HepG2 (cell line): ENCODE data around the gene HSPB7. TPM values are rescaled to one million over a fixed set of nuclear protein-coding genes. Genes with fewer than 3 reads are reported as not detected.

Source experiments
- CBX1 ChIP-seq: IDR thresholded peaks from one replicate; pipeline ENCODE4 v1.6.1; 2016; ENCODE audit warnings: antibody characterized with exemption, low read depth
- DR1 ChIP-seq: sonication (generic); formaldehyde crosslinking; IDR thresholded peaks from 2 replicates; pipeline ENCODE4 v1.8.0; 2021; ENCODE audit warnings: mild to moderate bottlenecking, missing genetic modification reagents, inconsistent platforms
- ISL2 ChIP-seq: sonication (generic); formaldehyde crosslinking; IDR thresholded peaks from 2 replicates; pipeline ENCODE4 v1.5.0; 2020; ENCODE audit warnings: missing genetic modification reagents
- KLF16 ChIP-seq, 2 experiments: sonication (generic) in 1 of 2; formaldehyde crosslinking in 1 of 2; IDR thresholded peaks; 2 replicates each; pipeline versions ENCODE4 v1.6.1 to v1.8.0; 2016 to 2023; ENCODE audit warnings: missing genetic modification reagents in 2 of 2, missing compliant biosample characterization in 1 of 2
- MTF1 ChIP-seq: sonication (generic); formaldehyde crosslinking; IDR thresholded peaks from 2 replicates; pipeline ENCODE4 v1.5.0; 2020; ENCODE audit warnings: missing genetic modification reagents
- NFKB2 ChIP-seq: sonication (generic); formaldehyde crosslinking; IDR thresholded peaks from 2 replicates; pipeline ENCODE4 v1.4.0; 2020; ENCODE audit warnings: missing genetic modification reagents, borderline replicate concordance
- PHF5A ChIP-seq: IDR thresholded peaks from one replicate; pipeline ENCODE4 v1.6.1; 2018; ENCODE audit warnings: low read depth, missing genetic modification reagents; ENCODE audit not compliant: unreplicated experiment
- SAFB2 ChIP-seq: sonication (generic); formaldehyde crosslinking; IDR thresholded peaks from 2 replicates; pipeline ENCODE4 v1.5.1; 2020; ENCODE audit warnings: missing genetic modification reagents, low read depth, mild to moderate bottlenecking, borderline replicate concordance
- ZNF260 ChIP-seq: sonication (generic); formaldehyde crosslinking; IDR thresholded peaks from 2 replicates; pipeline ENCODE4 v1.4.0; 2020; ENCODE audit warnings: missing genetic modification reagents, low read depth, mild to moderate bottlenecking, borderline replicate concordance
- ZNF335 ChIP-seq: sonication (generic); formaldehyde crosslinking; IDR thresholded peaks from 2 replicates; pipeline ENCODE4 v1.4.0; 2020; ENCODE audit warnings: missing genetic modification reagents
- ZNF337 ChIP-seq: sonication (generic); formaldehyde crosslinking; IDR thresholded peaks from 2 replicates; pipeline ENCODE4 v1.5.1; 2020; ENCODE audit warnings: missing genetic modification reagents, low read depth, mild to moderate bottlenecking, borderline replicate concordance
- ZNF460 ChIP-seq: sonication (generic); formaldehyde crosslinking; IDR thresholded peaks from 2 replicates; pipeline ENCODE4 v1.5.1; 2020; ENCODE audit warnings: missing genetic modification reagents, mild to moderate bottlenecking, borderline replicate concordance
- ZNF543 ChIP-seq: sonication (generic); formaldehyde crosslinking; IDR thresholded peaks from 2 replicates; pipeline ENCODE4 v1.4.0; 2020; ENCODE audit warnings: mild to moderate bottlenecking, missing genetic modification reagents
- ZNF788 ChIP-seq: sonication (generic); formaldehyde crosslinking; IDR thresholded peaks from 2 replicates; pipeline ENCODE4 v1.5.0; 2020; ENCODE audit warnings: mild to moderate bottlenecking, missing genetic modification reagents, borderline replicate concordance
- ZZZ3 ChIP-seq: sonication (generic); formaldehyde crosslinking; IDR thresholded peaks from 2 replicates; pipeline ENCODE4 v1.4.0; 2020; ENCODE audit warnings: missing genetic modification reagents, mild to moderate bottlenecking, borderline replicate concordance
- polyA plus RNA-seq, 8 experiments: library from polyadenylated mRNA; depleted of rRNA in 3 of 8; stranded (reverse) in 7 of 8; unstranded in 1 of 8; fragments of >200 nt; fragmentation: Illumina TruSeq in 4 of 8; extraction: Trizol in 4 of 8; gene quantifications; 2 replicates each; pipeline versions ENCODE4 v1.2.1 to v1.2.3, GENCODE V29; 2011 to 2016; ENCODE audit warnings: low read depth in 4 of 8, missing spikeins in 1 of 8, mixed read lengths in 1 of 8; ENCODE audit not compliant: insufficient read depth in 1 of 8
- total RNA-seq, 5 experiments: library from RNA; depleted of rRNA; stranded (reverse); fragments of >200 nt; fragmentation: Illumina TruSeq; extraction: Trizol; gene quantifications; 2 replicates each; pipeline ENCODE4 v1.2.3, GENCODE V29; 2016; ENCODE audit warnings: low read depth in 1 of 5
- TF ChIP-seq, protein P1 (sequence below): sonication (generic); formaldehyde crosslinking; IDR thresholded peaks from 2 replicates; pipeline ENCODE4 v1.4.0; 2020; ENCODE audit warnings: missing genetic modification reagents, borderline replicate concordance
- TF ChIP-seq, protein P2 (sequence below): IDR thresholded peaks from 2 replicates; pipeline ENCODE4 v1.6.1; 2016; ENCODE audit warnings: low read depth, control low read depth
- TF ChIP-seq, protein P3 (sequence below): IDR thresholded peaks from 2 replicates; pipeline ENCODE4 v1.6.1; 2018; ENCODE audit warnings: missing genetic modification reagents, mild to moderate bottlenecking, missing compliant biosample characterization
- TF ChIP-seq, protein P4 (sequence below): sonication (generic); formaldehyde crosslinking; conservative IDR thresholded peaks from 2 replicates; pipeline ENCODE4 v1.4.0; 2020; ENCODE audit warnings: mild to moderate bottlenecking, missing genetic modification reagents, moderate library complexity

Gene HSPB7
- total and polyA plus RNA-seq, 2 of the 13 experiments (the other 11 are each of a cell fraction or from before 2014, with no cell fraction given), result 0.20 TPM; not detected in 1

DNA sequence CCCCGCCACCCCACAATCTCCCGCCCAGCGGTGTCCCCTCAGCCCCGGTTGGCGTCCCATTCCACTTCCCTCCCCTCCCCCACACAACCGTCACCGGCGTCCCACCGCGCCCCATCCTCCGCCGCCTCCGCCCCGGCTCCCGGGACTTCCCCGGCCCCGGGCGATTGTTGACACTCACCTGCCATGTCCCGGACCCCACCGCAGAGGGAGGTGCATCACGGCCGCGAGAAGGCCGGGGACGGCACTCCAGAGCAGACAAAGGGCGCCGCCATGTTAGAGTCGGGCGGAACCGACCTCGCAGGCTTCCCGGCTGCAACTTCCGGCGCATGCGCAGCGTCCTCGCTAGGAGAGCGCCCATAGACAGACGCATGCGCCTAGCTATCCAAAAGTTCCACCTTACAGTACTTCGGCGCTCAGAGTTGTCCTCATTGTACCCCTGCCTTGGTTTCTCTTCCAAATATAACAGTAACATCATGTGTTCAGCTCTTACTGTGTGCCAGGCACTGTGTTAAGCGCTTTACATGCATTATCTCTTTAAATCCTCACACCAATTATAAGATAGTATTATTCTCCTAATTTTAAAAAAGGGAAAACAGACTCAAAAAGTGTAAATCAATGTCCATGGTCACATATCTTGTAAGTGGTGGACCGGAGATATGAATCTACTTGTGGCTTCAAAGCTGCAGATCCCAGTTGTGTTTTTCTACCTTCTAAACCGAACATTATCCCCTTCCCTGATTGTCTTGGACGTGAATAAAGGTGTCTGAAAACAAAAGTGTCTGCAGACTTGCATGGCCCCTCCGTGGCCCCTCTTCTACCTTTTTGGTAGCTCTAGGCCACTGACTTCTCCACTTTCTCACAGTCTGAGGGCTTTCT lies 41.8 kb downstream of the HSPB7 start, which contains the start of gene ZBTB17 (continued):
- TF ChIP-seq, protein P1, sequence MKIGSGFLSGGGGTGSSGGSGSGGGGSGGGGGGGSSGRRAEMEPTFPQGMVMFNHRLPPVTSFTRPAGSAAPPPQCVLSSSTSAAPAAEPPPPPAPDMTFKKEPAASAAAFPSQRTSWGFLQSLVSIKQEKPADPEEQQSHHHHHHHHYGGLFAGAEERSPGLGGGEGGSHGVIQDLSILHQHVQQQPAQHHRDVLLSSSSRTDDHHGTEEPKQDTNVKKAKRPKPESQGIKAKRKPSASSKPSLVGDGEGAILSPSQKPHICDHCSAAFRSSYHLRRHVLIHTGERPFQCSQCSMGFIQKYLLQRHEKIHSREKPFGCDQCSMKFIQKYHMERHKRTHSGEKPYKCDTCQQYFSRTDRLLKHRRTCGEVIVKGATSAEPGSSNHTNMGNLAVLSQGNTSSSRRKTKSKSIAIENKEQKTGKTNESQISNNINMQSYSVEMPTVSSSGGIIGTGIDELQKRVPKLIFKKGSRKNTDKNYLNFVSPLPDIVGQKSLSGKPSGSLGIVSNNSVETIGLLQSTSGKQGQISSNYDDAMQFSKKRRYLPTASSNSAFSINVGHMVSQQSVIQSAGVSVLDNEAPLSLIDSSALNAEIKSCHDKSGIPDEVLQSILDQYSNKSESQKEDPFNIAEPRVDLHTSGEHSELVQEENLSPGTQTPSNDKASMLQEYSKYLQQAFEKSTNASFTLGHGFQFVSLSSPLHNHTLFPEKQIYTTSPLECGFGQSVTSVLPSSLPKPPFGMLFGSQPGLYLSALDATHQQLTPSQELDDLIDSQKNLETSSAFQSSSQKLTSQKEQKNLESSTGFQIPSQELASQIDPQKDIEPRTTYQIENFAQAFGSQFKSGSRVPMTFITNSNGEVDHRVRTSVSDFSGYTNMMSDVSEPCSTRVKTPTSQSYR, result peak; percentile 84
- TF ChIP-seq ISL2 (0 out of 2 replicates have a peak, but pooled peaks have one; percentile 26), ZNF788 (CRISPR knock-in tag) (peak; percentile 75; the same call in 1 of the 2 replicates), PHF5A (CRISPR knock-in tag) (peak; percentile 8), MTF1 (CRISPR knock-in tag) (no peak), SAFB2 (CRISPR knock-in tag) (no peak; the same call in 1 of the 2 replicates), DR1 (CRISPR knock-in tag) (0 out of 2 replicates have a peak, but pooled peaks have one; percentile 8), NFKB2 (CRISPR knock-in tag) (peak; percentile 56; the same call in 1 of the 2 replicates), ZNF335 (CRISPR knock-in tag) (0 out of 2 replicates have a peak, but pooled peaks have one; percentile 22), KLF16 (CRISPR knock-in tag; IDR thresholded peaks at IDR 0.05) (peak in 1 of 2 experiments; percentile 57; a peak in 1 of 4 replicates), ZNF337 (CRISPR knock-in tag) (peak; percentile 68; the same call in 1 of the 2 replicates), ZNF460 (no peak), ZNF543 (peak; percentile 68; the same call in 1 of the 2 replicates), CBX1 (no peak), ZZZ3 (no peak; the same call in 1 of the 2 replicates), ZNF260 (CRISPR knock-in tag) (no peak)
- TF ChIP-seq, protein P2, sequence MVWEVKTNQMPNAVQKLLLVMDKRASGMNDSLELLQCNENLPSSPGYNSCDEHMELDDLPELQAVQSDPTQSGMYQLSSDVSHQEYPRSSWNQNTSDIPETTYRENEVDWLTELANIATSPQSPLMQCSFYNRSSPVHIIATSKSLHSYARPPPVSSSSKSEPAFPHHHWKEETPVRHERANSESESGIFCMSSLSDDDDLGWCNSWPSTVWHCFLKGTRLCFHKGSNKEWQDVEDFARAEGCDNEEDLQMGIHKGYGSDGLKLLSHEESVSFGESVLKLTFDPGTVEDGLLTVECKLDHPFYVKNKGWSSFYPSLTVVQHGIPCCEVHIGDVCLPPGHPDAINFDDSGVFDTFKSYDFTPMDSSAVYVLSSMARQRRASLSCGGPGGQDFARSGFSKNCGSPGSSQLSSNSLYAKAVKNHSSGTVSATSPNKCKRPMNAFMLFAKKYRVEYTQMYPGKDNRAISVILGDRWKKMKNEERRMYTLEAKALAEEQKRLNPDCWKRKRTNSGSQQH, result 0 out of 2 replicates have a peak, but pooled peaks have one; percentile 22
- TF ChIP-seq, protein P3, sequence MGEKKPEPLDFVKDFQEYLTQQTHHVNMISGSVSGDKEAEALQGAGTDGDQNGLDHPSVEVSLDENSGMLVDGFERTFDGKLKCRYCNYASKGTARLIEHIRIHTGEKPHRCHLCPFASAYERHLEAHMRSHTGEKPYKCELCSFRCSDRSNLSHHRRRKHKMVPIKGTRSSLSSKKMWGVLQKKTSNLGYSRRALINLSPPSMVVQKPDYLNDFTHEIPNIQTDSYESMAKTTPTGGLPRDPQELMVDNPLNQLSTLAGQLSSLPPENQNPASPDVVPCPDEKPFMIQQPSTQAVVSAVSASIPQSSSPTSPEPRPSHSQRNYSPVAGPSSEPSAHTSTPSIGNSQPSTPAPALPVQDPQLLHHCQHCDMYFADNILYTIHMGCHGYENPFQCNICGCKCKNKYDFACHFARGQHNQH (CRISPR knock-in tag), result no peak; the same call in 1 of the 2 replicates
- TF ChIP-seq, protein P4, sequence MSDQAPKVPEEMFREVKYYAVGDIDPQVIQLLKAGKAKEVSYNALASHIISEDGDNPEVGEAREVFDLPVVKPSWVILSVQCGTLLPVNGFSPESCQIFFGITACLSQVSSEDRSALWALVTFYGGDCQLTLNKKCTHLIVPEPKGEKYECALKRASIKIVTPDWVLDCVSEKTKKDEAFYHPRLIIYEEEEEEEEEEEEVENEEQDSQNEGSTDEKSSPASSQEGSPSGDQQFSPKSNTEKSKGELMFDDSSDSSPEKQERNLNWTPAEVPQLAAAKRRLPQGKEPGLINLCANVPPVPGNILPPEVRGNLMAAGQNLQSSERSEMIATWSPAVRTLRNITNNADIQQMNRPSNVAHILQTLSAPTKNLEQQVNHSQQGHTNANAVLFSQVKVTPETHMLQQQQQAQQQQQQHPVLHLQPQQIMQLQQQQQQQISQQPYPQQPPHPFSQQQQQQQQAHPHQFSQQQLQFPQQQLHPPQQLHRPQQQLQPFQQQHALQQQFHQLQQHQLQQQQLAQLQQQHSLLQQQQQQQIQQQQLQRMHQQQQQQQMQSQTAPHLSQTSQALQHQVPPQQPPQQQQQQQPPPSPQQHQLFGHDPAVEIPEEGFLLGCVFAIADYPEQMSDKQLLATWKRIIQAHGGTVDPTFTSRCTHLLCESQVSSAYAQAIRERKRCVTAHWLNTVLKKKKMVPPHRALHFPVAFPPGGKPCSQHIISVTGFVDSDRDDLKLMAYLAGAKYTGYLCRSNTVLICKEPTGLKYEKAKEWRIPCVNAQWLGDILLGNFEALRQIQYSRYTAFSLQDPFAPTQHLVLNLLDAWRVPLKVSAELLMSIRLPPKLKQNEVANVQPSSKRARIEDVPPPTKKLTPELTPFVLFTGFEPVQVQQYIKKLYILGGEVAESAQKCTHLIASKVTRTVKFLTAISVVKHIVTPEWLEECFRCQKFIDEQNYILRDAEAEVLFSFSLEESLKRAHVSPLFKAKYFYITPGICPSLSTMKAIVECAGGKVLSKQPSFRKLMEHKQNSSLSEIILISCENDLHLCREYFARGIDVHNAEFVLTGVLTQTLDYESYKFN, result peak; percentile 31; the same call in 1 of the 2 replicates
